K562 (cell line): ENCODE measurements around the gene ELMO3. TPM values are rescaled to one million over a fixed set of nuclear protein-coding genes. Genes with fewer than 3 reads are reported as not detected.

Source experiments
- CC2D1A ChIP-seq: fragments of 450-650 bp; IDR thresholded peaks from 2 replicates; pipeline ENCODE4 v1.6.1; 2017; ENCODE audit warnings: mild to moderate bottlenecking
- GABPA ChIP-seq: fragments of 200-800 bp; sonication (Bioruptor generic); conservative IDR thresholded peaks from 2 replicates; pipeline ENCODE4 v1.6.1; 2016; ENCODE audit warnings: low read depth, missing genetic modification characterization, missing compliant biosample characterization
- IRF2 ChIP-seq: sonication (generic); formaldehyde crosslinking; IDR thresholded peaks from 2 replicates; pipeline ENCODE4 v1.8.1; 2022; ENCODE audit warnings: mild to moderate bottlenecking, missing genetic modification reagents
- MAZ ChIP-seq, 2 experiments: fragments of 450-650 bp in 1 of 2; sonication (generic) in 1 of 2; formaldehyde crosslinking; IDR thresholded peaks in 1 of 2; conservative IDR thresholded peaks in 1 of 2; 2 replicates each; pipeline versions ENCODE4 v1.4.0 to v1.5.0; 2020; ENCODE audit warnings: mild to moderate bottlenecking in 1 of 2, missing genetic modification reagents in 1 of 2
- NCOA6 ChIP-seq: fragments of 450-650 bp; IDR thresholded peaks from 2 replicates; pipeline ENCODE4 v1.6.1; 2017; ENCODE audit warnings: mild to moderate bottlenecking
- NFATC3 ChIP-seq: fragments of 450-650 bp; IDR thresholded peaks from 2 replicates; pipeline ENCODE4 v1.6.1; 2017; ENCODE audit warnings: mild to moderate bottlenecking
- PCBP1 ChIP-seq: fragments of 200-400 bp; formaldehyde crosslinking; IDR thresholded peaks from 2 replicates; pipeline ENCODE4 v1.6.1; 2018; ENCODE audit warnings: mild to moderate bottlenecking, low read depth, low read length; ENCODE audit not compliant: poor library complexity, severe bottlenecking
- SMAD3 ChIP-seq: fragments of 450-650 bp; formaldehyde crosslinking; conservative IDR thresholded peaks from 2 replicates; pipeline ENCODE4 v1.4.0; 2020; ENCODE audit warnings: mild to moderate bottlenecking
- SRSF3 ChIP-seq: fragments of 200-400 bp; formaldehyde crosslinking; IDR thresholded peaks from 2 replicates; pipeline ENCODE4 v1.6.1; 2016; ENCODE audit warnings: mild to moderate bottlenecking, low read length, moderate library complexity; ENCODE audit not compliant: insufficient read depth
- SRSF7 ChIP-seq: fragments of 200-400 bp; formaldehyde crosslinking; optimal IDR thresholded peaks from 2 replicates; pipeline ENCODE3; 2017; ENCODE audit warnings: mild to moderate bottlenecking, low read depth, low read length
- TAF15 ChIP-seq: fragments of 200-400 bp; formaldehyde crosslinking; IDR thresholded peaks from 2 replicates; pipeline ENCODE4 v1.6.1; 2017; ENCODE audit warnings: mild to moderate bottlenecking, low read depth, low read length, moderate library complexity
- THAP7 ChIP-seq: fragments of 250-450 bp; sonication (Bioruptor Pico); IDR thresholded peaks from 2 replicates; pipeline ENCODE4 v1.5.0; 2021
- ZBTB9 ChIP-seq: fragments of 450-650 bp; formaldehyde crosslinking; IDR thresholded peaks from 2 replicates; pipeline ENCODE4 v1.4.0; 2020; ENCODE audit warnings: mild to moderate bottlenecking, moderate library complexity
- ZC3H8 ChIP-seq: fragments of 450-650 bp; IDR thresholded peaks from 2 replicates; pipeline ENCODE4 v1.6.1; 2017
- ZNF143 ChIP-seq: sonication (generic); formaldehyde crosslinking; IDR thresholded peaks from 2 replicates; pipeline ENCODE4 v1.9.0; 2022; ENCODE audit warnings: mild to moderate bottlenecking, missing genetic modification reagents
- ZNF277 ChIP-seq: fragments of 250-450 bp; sonication (Bioruptor Pico); IDR thresholded peaks from 2 replicates; pipeline ENCODE4 v1.8.0; 2022; ENCODE audit warnings: inconsistent platforms, mild to moderate bottlenecking, moderate library complexity, borderline replicate concordance
- ZNF77 ChIP-seq: fragments of 250-450 bp; sonication (Bioruptor Pico); IDR thresholded peaks from 2 replicates; pipeline ENCODE4 v1.5.0; 2020
- polyA plus RNA-seq, 8 experiments: library from polyadenylated mRNA; depleted of rRNA in 4 of 8; stranded (reverse) in 5 of 8; unstranded in 3 of 8; fragments of >200 nt; fragmentation: Nextera tagmentation in 2 of 8; fragmentation: Illumina TruSeq in 1 of 8; extraction: Ambion mirVana in 2 of 8; extraction: Trizol in 1 of 8; gene quantifications; 2 replicates each; pipeline versions ENCODE4 v1.2.1 to v1.2.3, GENCODE V29; 2011 to 2014; ENCODE audit warnings: inconsistent platforms in 1 of 8, missing spikeins in 1 of 8
- total RNA-seq, 7 experiments: library from RNA; depleted of rRNA in 6 of 7; stranded (reverse); fragments of >200 nt in 6 of 7; fragmentation: Illumina TruSeq in 2 of 7; extraction: Trizol in 2 of 7; gene quantifications; 2 replicates each; pipeline versions ENCODE4 v1.2.1 to v1.2.3, GENCODE V29; 2011 to 2021; ENCODE audit warnings: low replicate concordance in 1 of 7
- TF ChIP-seq, protein P1 (sequence below), 2 experiments: IDR thresholded peaks; 2 replicates each; pipeline ENCODE4 v1.6.1; 2012; ENCODE audit warnings: improper control_type of control experiment in 2 of 2, low read depth in 2 of 2, low read length in 2 of 2, borderline replicate concordance in 1 of 2
- TF ChIP-seq, protein P2 (sequence below): fragments of 450-650 bp; formaldehyde crosslinking; conservative IDR thresholded peaks from 2 replicates; pipeline ENCODE4 v1.4.0; 2022; ENCODE audit warnings: mild to moderate bottlenecking, missing genetic modification characterization

ELMO3 gene
- total and polyA plus RNA-seq, 9 of the 15 experiments (the other 6 are each of a cell fraction or from before 2014, with no cell fraction given), result 0.04 to 5.1 (median 1.5) TPM

- no peak for TF ChIP-seq ZNF277
- TF ChIP-seq ZNF143 (CRISPR knock-in tag), result peak; percentile 23; the same call in 1 of the 2 replicates
- TF ChIP-seq IRF2 (CRISPR knock-in tag), result no peak
- TF ChIP-seq THAP7, result no peak
- TF ChIP-seq NFATC3, result no peak
- no peak for TF ChIP-seq SRSF3
- TF ChIP-seq PCBP1, result no peak
- TF ChIP-seq SRSF7, result no peak
- no peak for TF ChIP-seq TAF15
- TF ChIP-seq, protein P1, sequence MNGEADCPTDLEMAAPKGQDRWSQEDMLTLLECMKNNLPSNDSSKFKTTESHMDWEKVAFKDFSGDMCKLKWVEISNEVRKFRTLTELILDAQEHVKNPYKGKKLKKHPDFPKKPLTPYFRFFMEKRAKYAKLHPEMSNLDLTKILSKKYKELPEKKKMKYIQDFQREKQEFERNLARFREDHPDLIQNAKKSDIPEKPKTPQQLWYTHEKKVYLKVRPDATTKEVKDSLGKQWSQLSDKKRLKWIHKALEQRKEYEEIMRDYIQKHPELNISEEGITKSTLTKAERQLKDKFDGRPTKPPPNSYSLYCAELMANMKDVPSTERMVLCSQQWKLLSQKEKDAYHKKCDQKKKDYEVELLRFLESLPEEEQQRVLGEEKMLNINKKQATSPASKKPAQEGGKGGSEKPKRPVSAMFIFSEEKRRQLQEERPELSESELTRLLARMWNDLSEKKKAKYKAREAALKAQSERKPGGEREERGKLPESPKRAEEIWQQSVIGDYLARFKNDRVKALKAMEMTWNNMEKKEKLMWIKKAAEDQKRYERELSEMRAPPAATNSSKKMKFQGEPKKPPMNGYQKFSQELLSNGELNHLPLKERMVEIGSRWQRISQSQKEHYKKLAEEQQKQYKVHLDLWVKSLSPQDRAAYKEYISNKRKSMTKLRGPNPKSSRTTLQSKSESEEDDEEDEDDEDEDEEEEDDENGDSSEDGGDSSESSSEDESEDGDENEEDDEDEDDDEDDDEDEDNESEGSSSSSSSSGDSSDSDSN (IDR thresholded peaks at IDR 0.05; ENCODE audit: borderline replicate concordance in 1 of 2, low read depth in 2 of 2, low read length in 2 of 2), result 0 out of 4 replicates have a peak, but pooled peaks of 1 of the 2 experiments have one; percentile 58
- TF ChIP-seq CC2D1A, result no peak
- TF ChIP-seq, protein P2, sequence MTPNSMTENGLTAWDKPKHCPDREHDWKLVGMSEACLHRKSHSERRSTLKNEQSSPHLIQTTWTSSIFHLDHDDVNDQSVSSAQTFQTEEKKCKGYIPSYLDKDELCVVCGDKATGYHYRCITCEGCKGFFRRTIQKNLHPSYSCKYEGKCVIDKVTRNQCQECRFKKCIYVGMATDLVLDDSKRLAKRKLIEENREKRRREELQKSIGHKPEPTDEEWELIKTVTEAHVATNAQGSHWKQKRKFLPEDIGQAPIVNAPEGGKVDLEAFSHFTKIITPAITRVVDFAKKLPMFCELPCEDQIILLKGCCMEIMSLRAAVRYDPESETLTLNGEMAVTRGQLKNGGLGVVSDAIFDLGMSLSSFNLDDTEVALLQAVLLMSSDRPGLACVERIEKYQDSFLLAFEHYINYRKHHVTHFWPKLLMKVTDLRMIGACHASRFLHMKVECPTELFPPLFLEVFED, result no peak
- no peak for TF ChIP-seq NCOA6
- TF ChIP-seq ZC3H8, result no peak
- TF ChIP-seq SMAD3 (CRISPR knock-in tag), result no peak
- 0 out of 2 replicates have a peak, but pooled peaks have one; percentile 28 for TF ChIP-seq GABPA (tag)
- TF ChIP-seq MAZ (CRISPR knock-in tag; conservative IDR thresholded peaks at IDR 0.05 in 1 of 2, IDR thresholded peaks at IDR 0.05 in 1 of 2), result peak in 1 of 2 experiments; percentile 31; a peak in 1 of 4 replicates
- no peak for TF ChIP-seq ZBTB9 (CRISPR knock-in tag)
- no peak for TF ChIP-seq ZNF77 (CRISPR knock-in tag)
Measured at GRCh38 chr16:67244387-67245185, 45.7 kb downstream of the ELMO3 start (continued).
